Pancreas (tissue), 10 donors: Measurements from ENCODE around the gene DAB2IP. TPM values are rescaled to one million over a fixed set of nuclear protein-coding genes. Genes with fewer than 3 reads are reported as not detected.
A peak's percentile ranks its signal among the peaks of the same experiment; 100 is the strongest.

Experiments
- ATAC-seq, 4 donors: fragments of 200-7000 bp; cut with Tn5 transposase; one replicate each; pipeline versions ENCODE4 v1.8.0 to v1.9.1; 2020; ENCODE audit warnings: mild to moderate bottlenecking in 4 of 4, moderate library complexity in 4 of 4
- DNase-seq, 6 donors: peaks; one replicate each; pipeline ENCODE4 v3.0.0-alpha.2; 2020
- FAIRE-seq: peaks from 2 replicates; lab custom pipeline; 2012; peaks lifted over from hg19 to GRCh38; lab: Jason Lieb, UNC
- H3K27ac ChIP-seq, 4 donors: fragments of 200-600 bp; sonication (generic); 1 replicate in 3 of 4; 2 replicates in 1 of 4; pipeline versions ENCODE4 v1.5.0 to v1.8.0; 2020
- H3K27me3 ChIP-seq, 4 donors: fragments of 200-600 bp; one replicate each; pipeline ENCODE4 v1.8.0; 2021
- H3K36me3 ChIP-seq, 3 donors: fragments of 200-600 bp; sonication (generic) in 1 of 3; one replicate each; pipeline versions ENCODE4 v1.5.0 to v1.8.0; 2020 to 2021
- H3K4me1 ChIP-seq, 3 donors: fragments of 200-600 bp; one replicate each; pipeline ENCODE4 v1.8.0; 2021
- H3K4me3 ChIP-seq, 4 donors: fragments of 200-600 bp; sonication (generic) in 2 of 4; one replicate each; pipeline versions ENCODE4 v1.5.0 to v1.8.0; 2020 to 2021
- H3K9me3 ChIP-seq, 4 donors: fragments of 200-600 bp; one replicate each; pipeline ENCODE4 v1.8.0; 2021
- CTCF ChIP-seq, 4 donors: fragments of 200-600 bp; sonication (generic) in 3 of 4; IDR thresholded peaks; one replicate each; pipeline versions ENCODE4 v1.5.0 to v1.8.0; 2021; ENCODE audit warnings: antibody characterized with exemption in 4 of 4
- WGBS, 2 donors: extraction: QIAGEN DNeasy Blood & Tissue Kit; methylation state at CpG; one replicate each; pipeline ENCODE4 v1.1.7; 2013; 5-methylcytosine and 5-hydroxymethylcytosine counted together
- intact Hi-C, 3 donors: fragments of 100-400 bp; cut with DNase I; formaldehyde crosslinking; loops; one replicate each; pipeline versions ENCODE4 v1.11.1 to v1.14.2; 2022
- polyA plus RNA-seq, 2 donors: library from polyadenylated mRNA; stranded (reverse); fragments of 200-250 nt; gene quantifications; one replicate each; pipeline ENCODE4 v1.2.3, GENCODE V29; 2013
- total RNA-seq, 6 donors: library from RNA; stranded (reverse); fragmentation: NEBNext Ultra II Directional in 4 of 6; extraction: Animal tissue kit (Norgen Biotek cat#: 25700) in 4 of 6; gene quantifications; one replicate each; pipeline versions ENCODE4 v1.2.1 to v1.2.4, GENCODE V29; 2021 to 2023
- donor health status: healthy with polysubstance abuse.
- donor health status: DM: no; HTN: no; CAD: no; lungs with moderate emphysema.
- donor health status: DM: no; HTN: no; CAD: no.
- donor health status: control.
- donor health status: control.
- donor health status: Bipolar disorder and iron deficiency.
- donor health status: DM: yes; HTN: yes; CAD: no.
- donor health status: DM: no; HTN: no; CAD: no.
- donor health status: DM: no; HTN: no; CAD: no.
- donor health status: DM: yes; HTN: yes; CAD: no.

DAB2IP gene
- total and polyA plus RNA-seq, 8 donors: 14.7 to 52.1 (median 25.3) TPM

- no peak for TF ChIP-seq CTCF (IDR thresholded peaks at IDR 0.05)
- no peaks in the 10 kb centered on the region for H3K27me3 ChIP-seq
- DNase-seq (no peak), FAIRE-seq (no peak), ATAC-seq (no peak)
- H3K9me3 ChIP-seq: no peaks in the 10 kb centered on the region
- H3K27ac ChIP-seq: peak overlapping the region in 1 of 4 donors; percentile 58
- WGBS, 2 donors: 81 to 86% methylated on average over 18 of the region's 18 CpGs
- intact Hi-C loops: no loop called here
- H3K4me3 ChIP-seq: no peak overlapping the region
- no peaks in the 10 kb centered on the region for H3K4me1 ChIP-seq
- H3K36me3 ChIP-seq: no peaks in the 10 kb centered on the region
These were observed 19.4 kb upstream of the DAB2IP start for GRCh38 chr9:121631978-121632418.

- ATAC-seq (peak in 3 of 4 donors; percentile 55 to 68 (median 67)), FAIRE-seq (no peak), DNase-seq (peak in 1 of 6 donors; percentile 48)
- Histone ChIP-seq H3K4me1 (no peaks in the 10 kb centered on the region), H3K36me3 (no peaks in the 10 kb centered on the region), H3K4me3 (no peak overlapping the region), H3K27me3 (no peaks in the 10 kb centered on the region), H3K9me3 (no peaks in the 10 kb centered on the region), H3K27ac (peak overlapping the region in 3 of 4 donors; percentile 16 to 58 (median 42))
- intact Hi-C loops: no loop called here
- TF ChIP-seq CTCF (IDR thresholded peaks at IDR 0.05): no peak
- WGBS, 2 donors: 60 to 63% methylated on average over 9 of the region's 9 CpGs
These were observed 18.2 kb upstream of the DAB2IP start for GRCh38 chr9:121633119-121633714.

GRCh38 chr9:121633736-121634135 lies 17.7 kb upstream of the DAB2IP start:
- H3K9me3 ChIP-seq: no peaks in the 10 kb centered on the region
- no peaks in the 10 kb centered on the region for H3K36me3 ChIP-seq
- no peak for ATAC-seq
- TF ChIP-seq CTCF (IDR thresholded peaks at IDR 0.05): no peak
- H3K27me3 ChIP-seq: no peaks in the 10 kb centered on the region
- intact Hi-C loops: no loop called here
- 92 to 100% methylated on average over 1 of the region's 1 CpG for WGBS, 2 donors
- FAIRE-seq: no peak
- no peak for DNase-seq
- H3K27ac ChIP-seq: peak overlapping the region in 3 of 4 donors; percentile 16 to 58 (median 42)
- H3K4me1 ChIP-seq: no peaks in the 10 kb centered on the region
- H3K4me3 ChIP-seq: no peak overlapping the region

GRCh38 chr9:121634329-121635261 lies 16.8 kb upstream of the DAB2IP start:
- no peaks in the 10 kb centered on the region for H3K4me1 ChIP-seq

More at GRCh38 chr9:121634329-121635261, 16.8 kb upstream of the DAB2IP start:
- Histone ChIP-seq H3K27me3 (no peaks in the 10 kb centered on the region), H3K9me3 (no peaks in the 10 kb centered on the region), H3K27ac (peak overlapping the region in 2 of 4 donors; percentile 9 to 58), H3K36me3 (no peaks in the 10 kb centered on the region), H3K4me3 (no peak overlapping the region)
- no peak for DNase-seq
- FAIRE-seq: no peak
- ATAC-seq: peak in 3 of 4 donors; percentile 49 to 66 (median 59)
- WGBS, 2 donors: 71 to 72% methylated on average over 20 of the region's 20 CpGs
- peak in 2 of 4 donors; percentile 21 to 25 for TF ChIP-seq CTCF (IDR thresholded peaks at IDR 0.05)
- intact Hi-C loops: no loop called here
